ENCODE measurements around the gene SNX19.

The SNX19 gene

DNA sequence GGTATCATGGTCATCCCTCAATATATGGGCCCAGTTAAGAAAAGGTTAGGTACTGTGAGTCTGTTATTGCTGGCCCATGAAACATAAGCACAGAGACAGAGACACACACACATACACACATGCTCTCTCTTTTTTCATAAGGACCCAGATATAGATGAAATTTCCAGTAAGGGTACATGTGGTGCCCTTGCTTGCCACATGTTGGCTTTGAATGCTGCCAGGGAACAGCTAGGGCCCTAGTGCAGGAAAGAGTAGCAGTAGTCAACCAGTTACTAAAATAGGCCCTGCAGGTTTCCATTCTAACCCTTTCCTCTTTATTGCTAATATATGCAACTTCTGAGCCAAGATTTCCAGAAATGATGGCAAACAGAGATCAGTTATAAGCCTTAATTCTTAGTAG is 9.1 kb downstream of the SNX19 start:
- DNase-seq (ENCODE audit: low read depth): no peak

DNA sequence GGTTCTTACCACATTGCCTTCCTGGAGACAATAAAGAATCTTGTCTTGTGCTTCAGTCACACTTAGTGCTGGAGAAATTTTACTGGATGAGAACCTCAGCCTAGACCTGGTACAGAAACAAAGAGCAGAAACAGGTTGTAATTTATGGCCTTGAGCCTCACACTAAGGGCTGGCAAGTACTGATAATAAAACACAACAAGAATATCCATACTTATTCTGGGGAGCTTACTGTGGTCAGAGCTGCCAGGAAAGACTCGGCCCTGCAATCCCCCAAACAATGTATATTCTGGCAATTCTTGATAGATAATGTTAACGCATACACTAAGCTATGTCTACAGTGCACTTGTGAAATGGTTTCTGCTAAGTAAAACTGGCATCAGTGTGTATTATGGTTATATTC is 9.7 kb downstream of the SNX19 start:
- DNase-seq (ENCODE audit: low read depth): no peak

DNA sequence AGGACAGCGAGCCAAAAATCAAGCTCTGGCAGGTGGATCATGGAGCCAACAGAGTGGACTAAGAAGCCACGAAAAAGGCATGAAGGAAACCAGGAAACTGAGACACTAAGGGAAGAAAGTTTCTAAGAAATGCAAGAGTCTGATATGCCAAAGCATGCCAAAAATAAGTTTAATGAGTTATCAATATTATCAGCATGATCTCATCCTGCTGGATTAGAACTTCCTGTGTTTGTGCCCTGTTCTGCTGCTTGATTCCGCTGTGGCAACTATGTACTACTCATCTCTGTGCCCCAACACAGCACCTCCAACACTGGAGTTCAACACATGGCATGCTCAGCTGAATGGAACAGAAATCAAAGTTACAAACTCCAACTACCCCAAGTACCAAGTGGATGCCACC is 10.8 kb downstream of the SNX19 start:
- DNase-seq (ENCODE audit: low read depth): no peak

DNA sequence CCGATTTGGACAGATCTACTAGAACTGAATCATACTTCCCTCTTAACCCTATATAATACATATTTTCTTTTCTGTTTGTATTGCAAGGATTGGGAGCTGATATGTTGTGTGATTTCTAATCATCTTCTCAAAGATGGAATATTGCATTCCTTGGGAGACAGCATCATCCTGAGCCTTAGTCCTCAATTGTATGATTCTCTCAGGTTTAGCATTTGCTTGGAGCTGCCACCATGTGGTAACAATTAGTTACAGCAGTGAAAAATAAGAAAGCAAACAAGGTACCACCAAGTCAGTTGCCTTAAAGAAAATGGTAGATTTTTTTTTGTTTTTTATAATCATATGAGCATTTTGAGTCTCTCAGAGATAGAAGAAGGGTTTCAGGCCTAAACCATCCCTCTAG is 11.9 kb downstream of the SNX19 start:
- no peak for DNase-seq (ENCODE audit: low read depth)

DNA sequence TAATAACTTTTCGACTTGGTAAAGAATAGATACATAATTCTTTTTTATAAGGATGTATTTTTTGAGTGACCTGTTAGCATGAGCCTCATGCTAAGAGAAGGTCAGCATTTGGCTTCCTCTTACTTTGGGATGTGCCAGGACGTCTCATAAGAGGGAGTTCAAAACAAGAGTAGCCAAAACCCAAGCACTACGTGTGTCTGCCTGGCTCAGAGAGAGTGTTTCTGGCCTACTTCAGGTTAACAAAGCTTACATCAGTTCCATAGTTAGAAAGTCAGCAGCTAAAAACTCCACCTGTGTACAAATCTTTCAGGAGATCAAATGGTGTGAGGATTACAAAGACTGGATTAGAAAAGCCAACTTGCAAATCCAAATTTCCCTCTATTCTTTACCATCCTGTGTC is 13.9 kb downstream of the SNX19 start:
- DNase-seq (ENCODE audit: low read depth): no peak

DNA sequence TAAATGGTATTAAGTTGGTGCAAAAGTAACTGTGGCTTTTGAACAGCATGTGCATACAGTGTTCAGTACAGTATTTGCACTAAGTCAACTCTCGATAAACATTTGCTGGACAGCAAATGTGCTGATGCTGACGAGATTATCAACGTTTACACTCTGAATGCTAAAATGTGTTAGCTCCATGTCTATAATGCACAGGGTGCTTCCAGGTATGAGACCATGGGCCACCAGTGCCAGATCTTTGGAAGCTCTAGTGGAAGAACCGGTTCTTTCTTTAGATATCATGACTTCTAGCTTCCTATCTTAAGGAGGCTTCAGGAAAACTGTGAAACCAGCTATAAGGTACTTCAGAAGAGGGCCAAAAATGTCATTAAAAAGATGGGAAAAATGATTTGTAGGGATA is 17.2 kb downstream of the SNX19 start:
- DNase-seq (ENCODE audit: low read depth): no peak

DNA sequence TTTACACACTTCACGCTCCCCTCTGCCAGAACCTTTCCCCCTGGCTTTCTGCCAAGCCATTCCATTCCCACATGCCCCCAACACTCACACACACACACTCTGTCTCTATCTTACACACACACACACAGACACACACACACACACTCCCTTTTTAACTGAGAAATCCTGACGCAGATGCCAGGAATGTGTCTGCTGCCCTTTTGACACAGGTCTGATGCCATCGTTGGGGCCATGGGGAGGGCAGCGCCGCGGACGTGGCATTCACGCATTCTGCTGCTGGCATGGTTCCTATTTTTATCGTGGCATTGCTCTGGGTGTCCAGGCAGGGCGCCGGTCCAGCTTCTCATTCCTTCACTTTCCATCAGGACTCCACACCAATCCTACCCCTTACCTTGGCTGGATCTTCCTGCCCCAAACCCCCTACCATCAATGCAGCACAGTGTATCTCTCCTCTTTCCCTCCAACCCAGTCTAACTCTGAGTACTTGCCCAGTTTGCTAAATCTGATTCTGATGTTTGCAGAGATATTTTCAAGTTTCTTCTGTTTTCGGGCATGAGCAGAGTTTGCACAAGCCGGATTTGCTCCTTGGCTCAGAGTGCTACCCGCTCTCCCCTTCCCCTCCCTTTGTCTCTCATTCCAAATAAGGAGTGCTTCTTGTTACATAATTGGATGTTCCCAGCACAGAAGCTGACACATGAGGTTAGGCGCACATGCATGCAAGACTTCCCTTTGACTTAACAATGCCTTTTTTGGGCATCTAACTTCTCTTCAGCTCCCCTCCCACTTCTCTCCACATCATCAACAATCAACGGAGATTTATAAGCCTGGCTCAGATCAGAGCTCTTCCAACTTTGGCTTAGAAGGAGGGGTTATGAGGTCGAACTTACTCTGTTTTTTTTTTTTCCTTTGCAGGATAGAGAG is 18.8 kb downstream of the SNX19 start:
- peak; percentile 78 for DNase-seq (ENCODE audit: low read depth)

DNA sequence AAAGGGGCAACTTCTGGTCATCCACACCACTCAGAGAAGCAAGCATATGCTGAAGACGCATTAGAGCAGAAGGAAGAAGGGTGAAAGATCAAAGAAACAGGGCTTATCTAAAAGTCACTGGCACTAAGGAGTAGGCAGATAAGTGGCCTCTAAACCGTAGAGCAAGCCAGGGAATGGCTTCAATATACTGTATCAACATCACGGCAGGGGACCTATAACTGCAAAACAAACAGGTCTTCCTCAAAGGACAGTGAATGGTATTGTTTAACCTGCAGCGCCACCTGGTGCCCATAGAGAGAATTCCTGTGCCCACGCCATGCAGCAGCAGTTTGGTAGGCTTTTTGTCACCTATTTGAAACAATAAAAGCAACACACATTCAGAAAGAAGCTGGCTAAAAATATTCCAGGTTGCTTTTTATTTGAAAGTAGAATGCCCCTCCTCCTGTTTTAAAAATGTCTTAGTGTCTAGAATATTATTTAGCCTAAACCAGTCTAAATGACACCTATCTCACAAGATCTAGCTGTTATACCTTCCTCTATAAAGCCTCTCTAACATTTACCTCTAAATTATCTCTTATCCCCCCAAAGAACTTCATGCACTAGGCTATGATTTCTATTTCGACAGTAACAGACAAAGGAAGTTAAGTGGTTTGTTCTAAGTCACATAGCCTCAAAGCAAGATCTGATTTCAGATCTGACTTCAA is 21.8 kb downstream of the SNX19 start:
- DNase-seq (ENCODE audit: low read depth): peak; percentile 42

DNA sequence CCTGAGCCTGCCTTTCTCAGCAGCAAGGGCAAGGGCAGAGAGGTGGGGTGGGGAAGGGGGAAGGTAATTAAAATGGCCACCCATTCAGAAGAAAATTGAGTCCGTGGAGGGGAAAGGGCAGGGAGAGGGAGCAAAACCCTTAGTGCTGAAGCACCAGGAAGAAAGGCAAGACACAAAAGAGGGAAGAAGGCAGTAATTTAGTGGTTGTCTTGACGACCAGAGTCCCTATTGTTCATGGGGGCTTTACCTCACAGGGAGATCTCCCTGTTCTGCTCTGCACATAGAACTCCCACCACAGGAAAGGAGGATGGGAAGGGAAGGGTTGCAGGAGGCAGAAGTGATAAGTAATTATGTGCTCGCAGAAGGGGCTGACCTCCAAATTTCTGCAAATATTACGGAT is 23.4 kb downstream of the SNX19 start:
- DNase-seq (ENCODE audit: low read depth): no peak

DNA sequence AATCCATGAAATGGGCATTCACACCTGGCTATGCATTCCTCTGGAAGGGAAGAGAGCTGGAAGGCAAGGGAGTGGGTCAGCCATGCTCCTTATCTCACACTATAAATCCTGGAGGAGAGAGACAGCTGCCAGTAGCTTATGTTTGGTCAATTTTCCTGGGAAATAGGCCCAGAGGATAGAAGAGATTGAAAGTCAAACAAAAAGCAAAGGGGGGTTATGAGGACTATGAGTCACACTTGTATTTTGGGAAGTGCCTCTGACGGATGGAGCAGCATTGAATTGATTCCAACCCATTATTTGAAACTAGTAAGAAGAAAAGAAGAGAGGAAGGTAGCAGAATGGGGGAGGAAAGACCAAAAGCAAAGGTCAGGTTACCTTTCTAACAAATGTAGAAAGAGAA is 25.0 kb downstream of the SNX19 start:
- no peak for DNase-seq (ENCODE audit: low read depth)

DNA sequence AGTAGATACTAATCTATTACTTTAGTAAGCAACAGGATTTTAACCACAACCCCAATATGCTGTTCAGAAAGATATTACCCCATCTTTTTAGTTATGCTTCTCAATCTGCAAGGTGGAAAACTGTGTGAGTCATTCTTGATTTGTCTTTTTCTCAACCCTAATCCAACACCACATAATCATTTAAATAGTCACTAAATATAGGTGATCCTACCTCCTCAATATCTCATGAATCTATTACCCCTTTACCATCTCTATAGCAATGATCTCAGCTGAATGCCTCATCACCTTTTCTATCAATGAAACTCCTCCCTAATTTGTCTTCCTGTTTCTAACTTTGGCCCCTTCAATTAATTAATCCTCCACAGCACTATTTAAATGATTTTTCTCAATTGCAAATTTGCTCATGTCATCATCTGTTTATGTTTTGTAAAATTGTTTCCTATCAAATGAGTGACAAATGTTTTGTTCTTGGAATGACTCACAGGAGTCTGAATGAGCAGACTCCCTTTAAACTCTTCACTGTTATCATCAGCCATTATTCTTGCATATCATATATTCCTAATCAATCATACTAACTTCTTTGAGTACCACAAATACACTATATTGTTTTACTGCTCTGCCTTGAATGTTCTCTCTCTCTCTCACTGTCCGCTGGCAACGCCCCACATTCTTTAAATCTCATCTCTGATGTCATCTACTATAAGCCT is 26.1 kb downstream of the SNX19 start:
- DNase-seq (ENCODE audit: low read depth): no peak

DNA sequence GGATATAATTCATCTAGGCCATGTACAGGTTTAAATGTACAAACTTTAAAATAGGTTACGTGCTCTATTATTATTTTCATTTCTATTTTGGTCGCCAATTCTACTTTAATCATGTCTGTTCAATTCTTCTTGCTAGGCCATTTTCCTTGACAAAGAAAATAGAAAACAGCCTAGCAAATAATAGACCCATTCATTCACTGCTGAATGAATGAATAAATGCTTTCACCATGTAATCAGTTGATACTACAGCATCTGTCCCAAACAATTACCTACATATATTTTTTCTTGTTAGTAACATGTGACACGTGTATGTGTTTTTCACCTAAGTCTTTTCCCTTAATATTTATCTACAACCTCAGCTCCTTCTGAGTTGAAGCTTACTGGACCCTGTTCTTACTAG is 27.5 kb downstream of the SNX19 start:
- DNase-seq (ENCODE audit: low read depth): no peak

DNA sequence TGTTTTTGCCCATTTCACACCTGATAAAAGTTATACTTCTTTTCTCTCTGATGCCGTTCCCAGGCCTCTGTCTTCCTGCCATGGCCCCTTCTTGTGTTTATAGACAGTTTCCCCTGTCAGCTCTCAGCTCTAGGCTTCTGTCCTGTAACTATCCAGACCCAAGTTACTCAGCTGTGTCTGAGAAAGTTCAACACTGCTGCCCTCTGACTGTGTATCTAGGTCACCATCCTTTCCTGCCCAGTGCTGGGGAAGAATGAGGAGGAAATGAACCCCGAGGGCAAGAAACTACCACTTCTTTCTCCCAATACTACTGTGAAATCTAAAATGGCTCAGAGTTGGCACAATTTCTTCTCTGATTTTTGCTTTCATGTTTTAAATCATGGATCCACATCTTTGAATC is 29.6 kb downstream of the SNX19 start:
- no peak for DNase-seq (ENCODE audit: low read depth)

DNA sequence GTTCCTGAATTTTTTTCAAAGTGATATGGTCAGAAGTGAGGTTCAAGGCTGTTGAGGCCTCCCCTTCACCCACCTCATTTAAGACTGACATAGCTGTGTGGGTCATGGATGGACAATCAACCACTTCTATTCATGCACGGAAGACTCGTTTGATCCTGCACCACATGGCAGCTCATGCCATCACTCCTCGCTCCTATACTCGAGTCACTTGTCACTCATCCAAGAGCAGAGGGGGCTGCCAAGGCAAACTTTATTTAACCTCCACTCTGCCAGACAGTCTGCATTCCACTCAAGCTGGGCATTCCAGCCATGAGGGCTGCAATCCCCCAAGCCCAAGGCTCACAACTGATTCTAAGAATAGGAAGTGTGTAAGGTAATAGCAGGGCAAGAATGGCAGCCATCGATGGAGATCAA is 34.1 kb downstream of the SNX19 start:
- no peak for DNase-seq (ENCODE audit: low read depth)

DNA sequence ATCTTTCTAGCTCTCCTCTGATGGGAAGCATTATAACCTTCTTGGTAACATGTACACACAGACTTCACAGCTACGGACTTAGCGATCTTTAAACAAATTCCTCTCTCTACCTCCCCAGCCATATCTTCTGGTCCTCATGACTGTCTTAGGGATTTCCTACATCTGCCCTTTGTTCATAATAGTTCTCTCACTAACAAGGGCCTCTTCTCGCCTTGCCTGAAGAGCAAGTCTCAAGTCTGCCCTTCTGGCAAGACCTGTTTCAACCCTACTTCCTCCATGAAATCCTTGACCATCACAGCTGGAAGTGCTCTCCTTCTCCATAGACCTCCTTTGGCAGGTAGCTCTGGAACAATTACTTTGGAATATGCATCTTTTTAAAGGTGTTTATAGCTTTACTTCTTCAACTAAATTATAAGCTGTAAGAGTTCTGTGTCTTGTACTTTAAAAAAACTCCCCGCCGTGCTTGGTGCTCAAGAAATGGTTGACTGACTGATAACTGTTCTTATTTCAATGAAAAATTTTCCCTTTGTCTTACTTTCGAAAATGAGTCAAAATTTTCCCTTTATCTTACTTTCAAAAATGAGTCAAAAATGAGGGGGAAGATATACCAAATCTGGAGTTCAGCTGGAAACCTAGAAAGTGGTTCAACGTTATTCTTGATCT is 34.7 kb downstream of the SNX19 start:
- DNase-seq (ENCODE audit: low read depth): no peak

DNA sequence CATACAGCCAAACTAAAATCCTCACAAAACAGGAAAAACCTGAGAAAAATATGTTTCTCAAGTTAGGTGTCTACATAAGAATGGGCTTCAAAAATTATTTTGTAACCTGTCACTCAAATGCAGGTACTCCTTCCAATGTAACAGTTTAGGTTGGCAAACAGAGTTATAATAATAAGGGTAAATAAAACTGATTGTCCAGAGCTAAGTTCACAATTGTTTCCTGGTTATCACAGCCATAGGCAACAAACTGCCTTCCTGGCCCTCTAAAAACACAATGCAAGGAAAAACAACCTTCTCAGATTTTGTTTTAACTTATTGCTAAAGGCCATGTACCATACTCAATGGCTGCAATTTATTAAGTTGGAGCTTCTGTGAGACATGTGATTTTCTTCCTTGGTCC is 36.4 kb downstream of the SNX19 start:
- DNase-seq (ENCODE audit: low read depth): no peak

DNA sequence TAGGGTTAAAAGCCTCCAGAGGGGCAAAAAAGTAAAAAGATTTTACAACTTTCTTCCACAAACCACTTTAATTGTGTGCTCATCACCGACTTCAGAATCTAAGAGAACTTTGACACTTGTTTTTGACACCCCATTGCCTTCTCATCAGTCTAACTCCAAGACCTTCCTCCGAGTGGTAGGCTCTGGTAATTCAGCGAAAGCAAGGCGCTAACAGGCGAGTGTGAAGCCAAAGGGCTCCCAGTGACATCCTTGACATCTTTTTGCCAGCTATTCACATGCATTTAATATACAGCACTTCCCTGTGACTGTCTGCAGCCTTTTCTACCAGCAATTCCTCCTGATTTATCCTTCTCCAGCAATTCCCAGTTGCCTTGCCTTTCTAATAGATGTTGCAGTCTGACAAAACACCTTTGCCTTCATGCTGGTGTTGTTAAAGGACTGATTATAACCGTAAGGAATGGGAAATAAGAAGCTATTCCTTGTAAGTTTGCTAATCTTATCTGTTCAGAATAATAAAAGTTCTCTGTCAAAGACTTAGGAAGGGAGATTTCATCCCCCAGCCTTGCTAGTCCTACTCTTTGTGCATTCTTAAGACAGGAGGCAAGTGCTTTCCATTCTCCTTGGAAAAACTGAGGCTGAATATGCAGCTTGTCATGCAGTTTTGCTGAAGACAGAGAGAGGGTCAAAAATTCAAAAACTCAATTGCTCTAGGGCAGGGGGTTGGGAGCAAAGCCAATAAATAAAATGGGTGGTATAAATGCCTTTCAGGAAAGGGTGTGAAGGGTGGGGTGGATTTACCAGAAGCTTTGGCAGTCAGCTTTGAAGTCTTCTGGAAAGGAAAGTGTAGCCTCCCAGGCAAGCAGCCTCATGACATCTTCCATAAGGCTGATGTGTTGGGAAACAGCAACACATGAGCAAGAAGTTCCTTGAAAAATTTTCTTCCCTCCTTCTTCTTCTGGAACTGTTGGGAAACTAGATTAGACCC is 39.1 kb downstream of the SNX19 start:
- DNase-seq (ENCODE audit: low read depth): no peak

DNA sequence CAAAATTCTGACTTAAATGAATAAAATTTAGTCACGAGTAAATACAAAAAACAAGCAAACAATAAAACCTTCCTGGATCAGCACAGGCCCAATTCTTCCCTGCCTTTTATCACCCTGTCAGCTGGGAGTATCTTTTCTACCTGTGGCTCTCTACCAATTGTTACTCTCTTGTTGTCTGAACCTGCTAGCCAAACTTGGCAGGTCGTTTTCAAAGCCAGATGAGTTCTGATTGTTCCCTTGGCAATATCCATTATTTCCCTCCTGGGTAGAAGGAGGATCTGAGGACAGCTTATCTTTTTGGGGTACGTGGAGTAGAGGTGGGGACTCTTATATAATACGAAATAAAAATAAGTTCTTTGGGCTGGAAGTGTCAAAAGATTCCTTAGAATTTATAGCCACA is 40.2 kb downstream of the SNX19 start:
- no peak for DNase-seq (ENCODE audit: low read depth)

DNA sequence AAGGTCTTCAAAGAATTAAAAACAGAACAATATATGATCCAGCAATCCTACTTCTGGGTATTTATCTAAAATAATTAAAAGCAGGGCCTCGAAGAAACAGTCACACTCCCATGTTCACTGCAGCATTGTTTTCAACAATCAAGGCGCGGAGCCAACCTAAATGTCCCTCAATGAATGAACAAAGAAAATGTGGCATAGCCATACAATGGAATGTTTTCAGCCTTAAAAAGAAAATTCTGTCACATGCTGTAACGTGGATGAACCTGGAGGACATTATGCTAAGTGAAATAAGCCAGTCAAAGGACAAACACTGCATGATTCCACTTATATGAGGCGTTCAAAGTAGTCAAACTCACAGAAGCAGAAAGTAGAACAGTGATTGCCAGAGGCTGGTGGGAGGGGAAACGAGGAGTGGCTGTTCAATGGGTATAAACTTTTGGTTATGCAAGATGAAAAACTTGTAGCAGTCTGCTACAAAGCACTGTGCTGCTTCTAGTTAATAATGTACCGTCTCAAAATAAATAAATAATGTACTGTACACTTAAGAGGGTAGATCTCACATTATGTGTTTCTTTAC is 41.2 kb downstream of the SNX19 start:
- DNase-seq (ENCODE audit: low read depth): no peak

DNA sequence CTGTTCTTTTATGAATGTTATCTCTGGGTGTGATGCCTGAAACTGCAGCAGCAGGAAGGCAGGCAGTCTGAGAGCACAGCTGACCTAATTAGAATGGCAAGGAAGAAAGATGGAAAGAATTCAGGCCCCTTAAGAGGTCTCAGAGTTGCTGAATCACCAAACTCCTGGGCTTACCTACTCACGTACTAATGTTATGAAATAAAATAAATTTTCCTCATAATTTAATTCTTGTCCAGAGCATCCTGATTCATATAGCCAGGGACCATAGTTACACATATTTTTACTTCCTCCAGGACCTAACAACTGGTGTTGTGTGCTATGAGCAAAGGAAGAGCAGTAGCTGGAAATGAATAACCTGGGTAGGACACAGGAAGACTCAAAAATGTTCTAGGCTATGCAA is 41.9 kb downstream of the SNX19 start:
- no peak for DNase-seq (ENCODE audit: low read depth)

DNA sequence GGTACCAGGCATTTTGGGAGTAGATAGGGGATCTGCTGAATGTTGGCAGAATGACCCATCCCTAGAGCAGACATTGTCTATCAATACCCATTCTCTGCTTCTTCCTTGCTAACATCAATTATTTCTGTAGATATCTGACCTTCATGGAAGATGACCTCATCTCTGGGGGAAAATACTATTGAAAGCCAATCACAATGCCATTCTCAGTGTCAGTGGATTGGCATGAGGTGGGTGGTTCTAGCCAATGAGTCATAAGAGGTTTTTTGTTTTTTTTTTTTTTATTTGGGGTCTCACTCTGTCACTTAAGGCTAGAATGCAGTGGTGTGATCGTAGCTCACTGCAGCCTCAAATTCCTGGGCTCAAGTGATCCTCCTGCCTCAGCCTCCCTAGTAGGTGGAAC is 42.5 kb downstream of the SNX19 start:
- DNase-seq (ENCODE audit: low read depth): peak; percentile 35

Data from stromal cell of bone marrow (primary cell).